PC-3 (cell line): ENCODE measurements around the gene ADAMTS15. TPM values are rescaled to one million over a fixed set of nuclear protein-coding genes. Genes with fewer than 3 reads are reported as not detected.

ENCODE experiments used
- ATAC-seq: fragments of 200-7000 bp; cut with Tn5 transposase; 2 replicates; pipeline ENCODE4 v1.9.1; 2020; ENCODE audit warnings: mild to moderate bottlenecking, moderate library complexity
- BruUV-seq: library from RNA; stranded (reverse); fragments of 400-500 nt; replicated peaks from 2 replicates; lab custom pipeline; 2021; lab: Mats Ljungman, UMichigan
- CTCF ChIA-PET: fragments of 300-600 bp; sonication (Branson Sonifier 250); formaldehyde crosslinking; loops from one replicate; lab custom pipeline; 2022; ENCODE audit warnings: antibody characterized with exemption; lab: Charles Lee
- POLR2A ChIA-PET: fragments of 300-600 bp; sonication (Branson Sonifier 250); formaldehyde crosslinking; loops from one replicate; lab custom pipeline; 2022; ENCODE audit warnings: antibody characterized with exemption; ENCODE audit not compliant: unreplicated experiment; lab: Charles Lee
- DNase-seq: peaks from one replicate; pipeline ENCODE4 v3.0.0-alpha.2; 2015
- H2AFZ ChIP-seq: fragments of 300-600 bp; sonication (generic); 2 replicates; pipeline ENCODE4 v1.6.0; 2016; ENCODE audit warnings: antibody characterized with exemption, low read length
- H3F3A ChIP-seq: fragments of 300-600 bp; sonication (generic); one replicate; pipeline ENCODE4 v1.6.0; 2017; ENCODE audit warnings: antibody characterized with exemption, low read length, control low read depth, mild to moderate bottlenecking; ENCODE audit not compliant: unreplicated experiment
- H3K27ac ChIP-seq: fragments of 300-600 bp; sonication (generic); 2 replicates; pipeline ENCODE4 v1.5.1; 2016; ENCODE audit warnings: mild to moderate bottlenecking, low read length
- H3K27me3 ChIP-seq: fragments of 300-600 bp; sonication (generic); 2 replicates; pipeline ENCODE4 v1.6.1; 2016; ENCODE audit warnings: low read length, mixed read lengths
- H3K36me3 ChIP-seq: fragments of 300-600 bp; sonication (generic); 2 replicates; pipeline ENCODE4 v1.6.1; 2016; ENCODE audit warnings: low read depth, mixed run types, low read length, mixed read lengths
- H3K4me1 ChIP-seq: fragments of 300-600 bp; sonication (generic); 2 replicates; pipeline ENCODE4 v1.5.1; 2016; ENCODE audit warnings: low read length; ENCODE audit not compliant: insufficient read depth
- H3K4me2 ChIP-seq: fragments of 300-600 bp; sonication (generic); 2 replicates; pipeline ENCODE4 v1.6.0; 2016; ENCODE audit warnings: low read length
- H3K4me3 ChIP-seq: fragments of 300-600 bp; sonication (generic); 2 replicates; pipeline ENCODE4 v1.5.1; 2016; ENCODE audit warnings: mild to moderate bottlenecking, low read length, mixed read lengths
- H3K79me2 ChIP-seq: fragments of 300-600 bp; sonication (generic); 2 replicates; pipeline ENCODE4 v1.6.1; 2017; ENCODE audit warnings: low read length, mixed read lengths
- H3K9ac ChIP-seq: fragments of 300-600 bp; sonication (generic); 2 replicates; pipeline ENCODE4 v1.6.0; 2016; ENCODE audit warnings: mild to moderate bottlenecking, low read length
- H3K9me2 ChIP-seq: fragments of 300-600 bp; sonication (generic); replicated peaks from 2 replicates; pipeline ENCODE4 v1.6.1; 2016; ENCODE audit warnings: mixed run types, low read length, mixed read lengths
- H3K9me3 ChIP-seq: fragments of 300-600 bp; sonication (generic); 2 replicates; pipeline ENCODE4 v1.6.1; 2016; ENCODE audit warnings: low read length, mixed read lengths
- H4K20me1 ChIP-seq: fragments of 300-600 bp; sonication (generic); 2 replicates; pipeline ENCODE4 v1.6.1; 2016; ENCODE audit warnings: low read length, mixed read lengths
- EZH2 ChIP-seq: fragments of 300-600 bp; sonication (generic); IDR thresholded peaks from one replicate; pipeline ENCODE4 v1.6.1; 2017; ENCODE audit warnings: antibody characterized with exemption, mild to moderate bottlenecking, low read length; ENCODE audit not compliant: unreplicated experiment
- EZH2phosphoT487 ChIP-seq: fragments of 300-600 bp; sonication (generic); IDR thresholded peaks from 2 replicates; pipeline ENCODE4 v1.6.1; 2018; ENCODE audit warnings: mild to moderate bottlenecking, antibody characterized with exemption, low read length, borderline replicate concordance
- intact Hi-C: fragments of 100-400 bp; cut with micrococcal nuclease; formaldehyde crosslinking; loops from 2 replicates; pipeline ENCODE4 v1.9.0; 2023
- total RNA-seq: library from RNA; depleted of rRNA; stranded (reverse); fragments of >200 nt; gene quantifications from 2 replicates; pipeline ENCODE4 v1.2.3, GENCODE V29; 2014
- TF ChIP-seq, protein P1 (sequence below): fragments of 300-600 bp; sonication (generic); conservative IDR thresholded peaks from 2 replicates; pipeline ENCODE4 v1.5.1; 2017; ENCODE audit warnings: antibody characterized with exemption, low read depth, mild to moderate bottlenecking, low read length

The ADAMTS15 gene
- total RNA-seq, 1 experiment from 2014 or later = 16.8 TPM

DNA sequence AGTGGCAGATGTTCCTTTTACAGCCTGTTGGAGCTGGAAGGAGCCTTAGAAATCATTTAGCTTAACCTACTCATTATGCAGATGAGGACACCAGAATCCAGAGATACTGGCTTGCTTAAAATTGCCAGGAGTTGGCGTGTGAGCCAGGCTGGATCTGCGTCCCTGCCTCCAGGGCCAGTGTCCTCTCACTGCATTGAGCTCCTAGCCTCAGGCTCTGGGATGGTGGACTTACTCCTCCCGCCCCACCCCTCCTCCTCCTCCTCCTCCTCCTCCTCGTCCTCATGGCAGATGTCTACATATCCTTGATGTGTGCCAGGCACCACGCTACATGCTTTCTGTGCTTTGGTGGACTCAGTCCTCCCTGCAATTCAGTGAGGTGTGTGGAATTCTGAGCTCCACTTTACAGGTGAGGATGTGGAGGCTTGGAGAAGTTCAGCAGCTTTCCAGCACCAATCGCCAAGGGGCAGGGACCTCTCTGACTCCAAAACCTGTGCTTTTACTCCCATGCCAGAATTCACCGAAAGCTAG is 24.1 kb downstream of the ADAMTS15 start:
- no peak overlapping the region for H3K4me2 ChIP-seq

DNA sequence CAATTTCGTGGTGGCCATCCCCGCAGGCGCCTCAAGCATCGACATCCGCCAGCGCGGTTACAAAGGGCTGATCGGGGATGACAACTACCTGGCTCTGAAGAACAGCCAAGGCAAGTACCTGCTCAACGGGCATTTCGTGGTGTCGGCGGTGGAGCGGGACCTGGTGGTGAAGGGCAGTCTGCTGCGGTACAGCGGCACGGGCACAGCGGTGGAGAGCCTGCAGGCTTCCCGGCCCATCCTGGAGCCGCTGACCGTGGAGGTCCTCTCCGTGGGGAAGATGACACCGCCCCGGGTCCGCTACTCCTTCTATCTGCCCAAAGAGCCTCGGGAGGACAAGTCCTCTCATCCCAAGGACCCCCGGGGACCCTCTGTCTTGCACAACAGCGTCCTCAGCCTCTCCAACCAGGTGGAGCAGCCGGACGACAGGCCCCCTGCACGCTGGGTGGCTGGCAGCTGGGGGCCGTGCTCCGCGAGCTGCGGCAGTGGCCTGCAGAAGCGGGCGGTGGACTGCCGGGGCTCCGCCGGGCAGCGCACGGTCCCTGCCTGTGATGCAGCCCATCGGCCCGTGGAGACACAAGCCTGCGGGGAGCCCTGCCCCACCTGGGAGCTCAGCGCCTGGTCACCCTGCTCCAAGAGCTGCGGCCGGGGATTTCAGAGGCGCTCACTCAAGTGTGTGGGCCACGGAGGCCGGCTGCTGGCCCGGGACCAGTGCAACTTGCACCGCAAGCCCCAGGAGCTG is 24.8 kb downstream of the ADAMTS15 start:
- no peaks in the 10 kb centered on the region for H3F3A ChIP-seq
- H2AFZ ChIP-seq = no peak overlapping the region
- no peak overlapping the region for H3K4me2 ChIP-seq
- peaks cover 20% of the 10 kb centered on the region for H3K36me3 ChIP-seq
- H3K9me3 ChIP-seq = no peaks in the 10 kb centered on the region
- ChIA-PET POLR2A (no interaction called here), CTCF (no interaction called here)
- peaks cover 10% of the 10 kb centered on the region for H3K4me1 ChIP-seq
- no peak for TF ChIP-seq EZH2phosphoT487
- TF ChIP-seq EZH2 = no peak
- TF ChIP-seq, protein P1, sequence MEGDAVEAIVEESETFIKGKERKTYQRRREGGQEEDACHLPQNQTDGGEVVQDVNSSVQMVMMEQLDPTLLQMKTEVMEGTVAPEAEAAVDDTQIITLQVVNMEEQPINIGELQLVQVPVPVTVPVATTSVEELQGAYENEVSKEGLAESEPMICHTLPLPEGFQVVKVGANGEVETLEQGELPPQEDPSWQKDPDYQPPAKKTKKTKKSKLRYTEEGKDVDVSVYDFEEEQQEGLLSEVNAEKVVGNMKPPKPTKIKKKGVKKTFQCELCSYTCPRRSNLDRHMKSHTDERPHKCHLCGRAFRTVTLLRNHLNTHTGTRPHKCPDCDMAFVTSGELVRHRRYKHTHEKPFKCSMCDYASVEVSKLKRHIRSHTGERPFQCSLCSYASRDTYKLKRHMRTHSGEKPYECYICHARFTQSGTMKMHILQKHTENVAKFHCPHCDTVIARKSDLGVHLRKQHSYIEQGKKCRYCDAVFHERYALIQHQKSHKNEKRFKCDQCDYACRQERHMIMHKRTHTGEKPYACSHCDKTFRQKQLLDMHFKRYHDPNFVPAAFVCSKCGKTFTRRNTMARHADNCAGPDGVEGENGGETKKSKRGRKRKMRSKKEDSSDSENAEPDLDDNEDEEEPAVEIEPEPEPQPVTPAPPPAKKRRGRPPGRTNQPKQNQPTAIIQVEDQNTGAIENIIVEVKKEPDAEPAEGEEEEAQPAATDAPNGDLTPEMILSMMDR = no peak
- intact Hi-C loops = no loop called here
- no peak overlapping the region for H3K4me3 ChIP-seq
- H3K27ac ChIP-seq = no peak overlapping the region
- H3K9ac ChIP-seq = no peak overlapping the region
- no TSS peak for BruUV-seq
- H3K9me2 ChIP-seq = no peaks in the 10 kb centered on the region
- no peaks in the 10 kb centered on the region for H3K27me3 ChIP-seq
- no peaks in the 10 kb centered on the region for H4K20me1 ChIP-seq
- DNase-seq (no peak), ATAC-seq (no peak)
- H3K79me2 ChIP-seq = no peaks in the 10 kb centered on the region

More for the DNA sequence above, 24.1 kb downstream of the ADAMTS15 start:
- H3F3A ChIP-seq = no peaks in the 10 kb centered on the region
- H3K4me3 ChIP-seq = no peak overlapping the region
- POLR2A ChIA-PET = no interaction called here
- ATAC-seq (no peak), DNase-seq (no peak)
- intact Hi-C loops = no loop called here
- H3K27ac ChIP-seq = no peak overlapping the region
- peaks cover 20% of the 10 kb centered on the region for H3K36me3 ChIP-seq
- TF ChIP-seq EZH2 (no peak), EZH2phosphoT487 (no peak)
- TF ChIP-seq, protein P1 = no peak
- no peaks in the 10 kb centered on the region for H3K9me2 ChIP-seq
- H3K79me2 ChIP-seq = no peaks in the 10 kb centered on the region
- H3K4me1 ChIP-seq = peaks cover 2% of the 10 kb centered on the region
- no peak overlapping the region for H2AFZ ChIP-seq
- no peaks in the 10 kb centered on the region for H4K20me1 ChIP-seq
- no peaks in the 10 kb centered on the region for H3K27me3 ChIP-seq
- no TSS peak for BruUV-seq
- H3K9ac ChIP-seq = no peak overlapping the region
- H3K9me3 ChIP-seq = no peaks in the 10 kb centered on the region
- CTCF ChIA-PET = no interaction called here

DNA sequence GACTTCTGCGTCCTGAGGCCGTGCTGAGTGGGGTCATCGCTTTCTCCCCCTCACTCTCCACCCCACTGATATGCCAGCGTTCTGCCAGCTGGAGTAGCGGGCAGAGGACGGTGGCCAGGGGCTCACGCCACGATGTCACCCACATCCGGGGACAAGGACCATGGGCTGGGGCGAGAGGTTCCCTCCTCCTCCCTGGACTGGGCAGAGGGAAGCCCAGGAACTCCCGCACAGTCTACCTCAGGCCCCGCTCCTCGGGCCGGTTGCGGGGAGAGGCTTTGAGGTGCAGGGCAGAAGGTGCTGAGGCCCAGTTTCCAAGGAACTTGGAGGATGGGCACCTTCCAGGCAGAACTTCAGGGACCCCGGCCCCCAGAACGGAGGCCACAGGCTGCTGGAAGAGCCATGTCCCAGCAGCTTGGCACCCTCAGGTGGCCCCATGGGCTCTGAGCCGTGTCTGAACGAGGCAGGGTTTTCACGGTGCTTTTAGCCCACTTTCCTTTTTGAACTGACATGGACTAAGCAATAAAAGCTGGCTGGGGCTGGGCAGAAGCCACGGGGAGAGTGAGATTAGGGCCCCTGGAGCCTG is 25.4 kb downstream of the ADAMTS15 start:
- Histone ChIP-seq H3F3A (no peaks in the 10 kb centered on the region), H3K4me1 (peaks cover 16% of the 10 kb centered on the region), H3K9ac (no peak overlapping the region), H3K36me3 (peaks cover 20% of the 10 kb centered on the region), H4K20me1 (no peaks in the 10 kb centered on the region), H2AFZ (no peak overlapping the region), H3K9me3 (no peaks in the 10 kb centered on the region), H3K4me3 (no peak overlapping the region), H3K27me3 (no peaks in the 10 kb centered on the region), H3K4me2 (no peak overlapping the region), H3K9me2 (no peaks in the 10 kb centered on the region), H3K27ac (no peak overlapping the region), H3K79me2 (no peaks in the 10 kb centered on the region)
- no TSS peak for BruUV-seq
- POLR2A ChIA-PET = no interaction called here
- intact Hi-C loops = no loop called here
- TF ChIP-seq EZH2 = no peak
- TF ChIP-seq EZH2phosphoT487 = no peak
- TF ChIP-seq, protein P1 = no peak
- CTCF ChIA-PET = no interaction called here
- DNase-seq = no peak
- no peak for ATAC-seq
